Activated B cell treated with CpG ODN at 0.5 μM for 24 hours (primary cell): ENCODE data around the gene CTNNA1. TPM values are rescaled to one million over a fixed set of nuclear protein-coding genes. Genes with fewer than 3 reads are reported as not detected.

Source experiments
- ATAC-seq: fragments of 200-7000 bp; cut with Tn5 transposase; one replicate; pipeline ENCODE4 v1.10.0; 2021; ENCODE audit warnings: low read depth, mild to moderate bottlenecking, moderate library complexity
- CTCF ChIA-PET: fragments of 350-600 bp; sonication (Branson Sonifier 250); formaldehyde crosslinking; loops from one replicate; lab custom pipeline; 2021; ENCODE audit warnings: antibody characterized with exemption; lab: Charles Lee
- POLR2A ChIA-PET: fragments of 350-600 bp; sonication (Branson Sonifier 250); formaldehyde crosslinking; loops from one replicate; lab custom pipeline; 2021; ENCODE audit warnings: antibody characterized with exemption; lab: Charles Lee
- DNase-seq: peaks from one replicate; pipeline ENCODE4 v3.0.0; 2022
- H3K27ac Mint-ChIP-seq: one replicate; pipeline ENCODE4 v1.8.0; 2020; ENCODE audit warnings: mixed read lengths
- H3K27me3 Mint-ChIP-seq: one replicate; pipeline ENCODE4 v1.8.0; 2021; ENCODE audit warnings: mixed read lengths
- H3K36me3 Mint-ChIP-seq: one replicate; pipeline ENCODE4 v1.8.0; 2021; ENCODE audit warnings: low read depth, mixed read lengths
- H3K4me1 Mint-ChIP-seq: one replicate; pipeline ENCODE4 v1.8.0; 2021; ENCODE audit warnings: mixed read lengths
- H3K4me3 Mint-ChIP-seq: one replicate; pipeline ENCODE4 v1.8.0; 2020; ENCODE audit warnings: mild to moderate bottlenecking, mixed read lengths
- H3K9me3 Mint-ChIP-seq: one replicate; pipeline ENCODE4 v1.8.0; 2020; ENCODE audit warnings: mixed read lengths
- intact Hi-C: fragments of 100-400 bp; cut with micrococcal nuclease; formaldehyde crosslinking; loops from one replicate; pipeline ENCODE4 v1.15.1; 2024
- total RNA-seq: library from RNA; stranded (reverse); gene quantifications from 2 replicates; pipeline ENCODE4 v1.2.3, GENCODE V29; 2022
- TF ChIP-seq, protein P1 (sequence below): fragments of 200-600 bp; IDR thresholded peaks from one replicate; pipeline ENCODE4 v1.8.0; 2022; ENCODE audit warnings: antibody characterized with exemption, mild to moderate bottlenecking

Gene CTNNA1
- total RNA-seq, 1 donor from 2014 or later: 76.0 TPM

DNA sequence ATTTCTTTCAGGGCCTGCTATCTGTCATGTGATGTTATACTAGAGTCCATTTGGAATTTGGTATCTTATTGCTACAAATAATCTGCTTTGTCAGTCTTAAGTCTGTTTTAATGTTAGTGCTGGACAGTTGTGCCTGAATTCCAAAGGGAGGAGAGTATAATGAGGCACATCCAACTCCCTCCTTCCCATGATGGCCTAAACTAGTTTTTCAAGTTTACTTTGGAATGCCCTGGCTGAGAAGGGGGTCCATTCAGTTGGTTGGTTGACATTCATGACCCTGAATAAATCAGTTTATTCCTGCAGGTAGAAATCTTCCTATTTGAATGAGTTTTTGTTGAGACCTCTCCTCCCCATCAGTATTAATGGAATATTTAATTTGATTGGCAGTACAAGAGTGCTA is 131.3 kb downstream of the CTNNA1 start:
- ChIA-PET POLR2A (no interaction called here), CTCF (interaction anchor here (1.0 kb wide), 1 partner anchor 11 kb away, joined by 3 read pairs; no protein-coding TSS in a partner anchor)
- no peak overlapping the region for H3K27ac Mint-ChIP-seq
- TF ChIP-seq, protein P1, sequence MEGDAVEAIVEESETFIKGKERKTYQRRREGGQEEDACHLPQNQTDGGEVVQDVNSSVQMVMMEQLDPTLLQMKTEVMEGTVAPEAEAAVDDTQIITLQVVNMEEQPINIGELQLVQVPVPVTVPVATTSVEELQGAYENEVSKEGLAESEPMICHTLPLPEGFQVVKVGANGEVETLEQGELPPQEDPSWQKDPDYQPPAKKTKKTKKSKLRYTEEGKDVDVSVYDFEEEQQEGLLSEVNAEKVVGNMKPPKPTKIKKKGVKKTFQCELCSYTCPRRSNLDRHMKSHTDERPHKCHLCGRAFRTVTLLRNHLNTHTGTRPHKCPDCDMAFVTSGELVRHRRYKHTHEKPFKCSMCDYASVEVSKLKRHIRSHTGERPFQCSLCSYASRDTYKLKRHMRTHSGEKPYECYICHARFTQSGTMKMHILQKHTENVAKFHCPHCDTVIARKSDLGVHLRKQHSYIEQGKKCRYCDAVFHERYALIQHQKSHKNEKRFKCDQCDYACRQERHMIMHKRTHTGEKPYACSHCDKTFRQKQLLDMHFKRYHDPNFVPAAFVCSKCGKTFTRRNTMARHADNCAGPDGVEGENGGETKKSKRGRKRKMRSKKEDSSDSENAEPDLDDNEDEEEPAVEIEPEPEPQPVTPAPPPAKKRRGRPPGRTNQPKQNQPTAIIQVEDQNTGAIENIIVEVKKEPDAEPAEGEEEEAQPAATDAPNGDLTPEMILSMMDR: no peak
- peaks cover 1% of the 10 kb centered on the region for H3K9me3 Mint-ChIP-seq
- H3K4me3 Mint-ChIP-seq: no peak overlapping the region
- H3K36me3 Mint-ChIP-seq: peaks cover 28% of the 10 kb centered on the region
- DNase-seq (no peak), ATAC-seq (no peak)
- H3K4me1 Mint-ChIP-seq: peaks cover 11% of the 10 kb centered on the region
- H3K27me3 Mint-ChIP-seq: no peaks in the 10 kb centered on the region
- intact Hi-C loops: no loop called here

DNA sequence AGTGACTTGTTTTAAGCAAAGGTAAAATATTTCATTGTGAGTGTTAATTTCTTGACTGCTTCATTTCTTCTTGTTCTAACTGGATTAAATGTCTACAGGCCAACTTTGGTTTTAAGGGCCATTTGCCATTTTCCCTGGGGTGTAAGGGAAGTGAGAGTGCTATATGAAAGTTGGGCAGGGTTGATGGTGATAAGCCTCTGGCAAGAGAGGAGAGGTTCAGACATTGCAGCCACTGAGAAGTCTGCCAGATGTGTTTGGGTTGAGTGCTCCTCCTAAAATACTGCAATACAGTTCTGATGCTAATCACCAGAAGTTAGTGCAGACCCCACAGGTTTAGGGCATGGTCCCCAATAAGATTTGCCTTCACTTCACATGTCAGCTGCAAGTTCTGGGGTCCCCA is 136.8 kb downstream of the CTNNA1 start:
- TF ChIP-seq, protein P1: no peak

DNA sequence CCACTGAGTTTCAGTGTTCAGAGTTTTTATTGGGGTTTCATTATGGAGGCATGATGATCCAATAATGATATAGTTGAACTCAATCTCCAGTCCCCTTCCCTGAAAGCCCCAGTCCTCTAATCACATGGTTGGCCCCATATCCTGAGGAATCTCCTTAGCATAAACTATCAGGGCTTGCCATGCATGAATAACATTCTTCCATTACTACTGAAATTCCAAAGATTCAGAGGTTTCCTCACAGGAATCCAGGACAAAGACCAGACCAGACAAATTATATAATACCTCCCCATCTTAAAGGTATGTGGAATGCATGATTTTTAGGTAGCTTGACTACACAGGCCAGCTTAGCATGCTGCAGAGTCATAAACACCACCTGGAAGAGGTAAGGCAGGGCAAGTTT is 137.4 kb downstream of the CTNNA1 start:
- intact Hi-C loops: no loop called here
- TF ChIP-seq, protein P1: no peak
- ChIA-PET CTCF (no interaction called here), POLR2A (no interaction called here)
- no peak for DNase-seq
- Mint-ChIP-seq H3K4me3 (no peak overlapping the region), H3K36me3 (peaks cover 54% of the 10 kb centered on the region), H3K9me3 (peaks cover 13% of the 10 kb centered on the region), H3K27ac (no peak overlapping the region), H3K4me1 (no peaks in the 10 kb centered on the region), H3K27me3 (no peaks in the 10 kb centered on the region)
- ATAC-seq: no peak

More for the DNA sequence above, 136.8 kb downstream of the CTNNA1 start:
- ChIA-PET POLR2A (no interaction called here), CTCF (no interaction called here)
- Mint-ChIP-seq H3K9me3 (peaks cover 13% of the 10 kb centered on the region), H3K4me1 (no peaks in the 10 kb centered on the region), H3K4me3 (no peak overlapping the region), H3K27ac (no peak overlapping the region), H3K36me3 (peaks cover 54% of the 10 kb centered on the region), H3K27me3 (no peaks in the 10 kb centered on the region)
- DNase-seq (no peak), ATAC-seq (no peak)
- intact Hi-C loops: no loop called here

DNA sequence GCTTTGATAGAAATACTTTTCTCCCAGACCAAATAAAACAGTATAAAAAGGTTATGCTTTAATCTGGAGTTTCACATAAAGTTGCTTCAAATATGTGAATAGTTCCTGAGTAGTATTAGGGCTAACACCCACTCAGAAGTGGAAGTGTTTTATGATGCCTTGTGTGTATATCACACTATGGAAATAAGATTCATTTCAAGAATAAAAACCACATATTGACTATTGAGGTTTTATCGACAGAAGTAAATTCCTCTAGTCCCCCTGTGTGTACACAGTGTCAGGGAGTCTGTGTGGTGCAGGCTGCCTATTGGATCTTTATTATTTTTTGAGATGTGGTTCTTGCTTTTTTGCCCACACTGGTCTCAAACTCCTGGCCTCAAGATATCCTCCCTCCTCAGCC is 142.7 kb downstream of the CTNNA1 start:
- ChIA-PET POLR2A (no interaction called here), CTCF (no interaction called here)
- ATAC-seq: no peak
- no peak overlapping the region for H3K4me3 Mint-ChIP-seq
- TF ChIP-seq, protein P1: no peak
- no peak for DNase-seq
- H3K27me3 Mint-ChIP-seq: no peaks in the 10 kb centered on the region
- H3K4me1 Mint-ChIP-seq: peaks cover 11% of the 10 kb centered on the region
- intact Hi-C loops: no loop called here
- H3K36me3 Mint-ChIP-seq: peaks cover 29% of the 10 kb centered on the region
- no peaks in the 10 kb centered on the region for H3K9me3 Mint-ChIP-seq
- no peak overlapping the region for H3K27ac Mint-ChIP-seq

DNA sequence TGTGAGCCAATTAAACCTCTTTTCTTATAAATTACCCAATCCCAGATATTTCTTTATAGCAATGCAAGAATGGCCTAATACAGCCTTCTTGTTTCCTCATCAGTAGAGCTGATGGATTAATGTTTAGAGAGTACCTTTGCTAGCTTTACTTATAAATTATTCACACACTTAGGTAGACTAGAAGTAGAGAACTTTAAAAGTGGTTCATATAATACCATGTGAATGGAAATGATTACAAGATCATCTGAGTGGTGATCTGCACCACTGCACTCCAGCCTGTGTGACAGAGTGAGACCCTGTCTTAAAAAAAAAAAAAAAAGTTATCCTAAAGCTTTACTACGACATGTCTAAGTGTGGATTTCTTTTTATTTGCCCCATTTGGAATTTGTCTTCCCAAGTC is 145.1 kb downstream of the CTNNA1 start:
- intact Hi-C loops: no loop called here
- TF ChIP-seq, protein P1: no peak
- ATAC-seq: no peak
- Mint-ChIP-seq H3K4me1 (peaks cover 13% of the 10 kb centered on the region), H3K4me3 (no peak overlapping the region), H3K36me3 (peaks cover 30% of the 10 kb centered on the region), H3K27me3 (no peaks in the 10 kb centered on the region), H3K9me3 (no peaks in the 10 kb centered on the region), H3K27ac (no peak overlapping the region)
- CTCF ChIA-PET: no interaction called here
- DNase-seq: no peak
- POLR2A ChIA-PET: no interaction called here
